Neutrophil (primary cell): ENCODE measurements around the gene SGCE.

ENCODE experiments used
- H3K27ac ChIP-seq: fragments of 200-600 bp; sonication (generic); 2 replicates; pipeline ENCODE4 v1.5.1; 2016; ENCODE audit warnings: mild to moderate bottlenecking, moderate library complexity
- H3K27me3 ChIP-seq: fragments of 200-600 bp; sonication (generic); 2 replicates; pipeline ENCODE4 v1.6.0; 2016; ENCODE audit warnings: mild to moderate bottlenecking
- H3K36me3 ChIP-seq: fragments of 200-600 bp; sonication (generic); 2 replicates; pipeline ENCODE4 v1.5.1; 2017
- H3K4me1 ChIP-seq, 2 experiments: fragments of 200-600 bp in 1 of 2; sonication (generic) in 1 of 2; 1 replicate in 1 of 2; 2 replicates in 1 of 2; pipeline versions ENCODE4 v1.5.1 to v1.6.1; 2013 to 2016; ENCODE audit warnings: low read depth in 1 of 2, low read length in 1 of 2, mild to moderate bottlenecking in 1 of 2, moderate library complexity in 1 of 2; ENCODE audit not compliant: control insufficient read depth in 1 of 2, insufficient read depth in 1 of 2
- H3K4me3 ChIP-seq, 2 experiments: fragments of 200-600 bp in 1 of 2; sonication (generic) in 1 of 2; 1 replicate in 1 of 2; 2 replicates in 1 of 2; pipeline ENCODE4 v1.5.1; 2013 to 2016; ENCODE audit warnings: low read depth in 1 of 2, low read length in 1 of 2, mild to moderate bottlenecking in 1 of 2, moderate library complexity in 1 of 2
- H3K9me3 ChIP-seq: fragments of 200-600 bp; sonication (generic); 2 replicates; pipeline ENCODE4 v1.5.1; 2016
- CTCF ChIP-seq: fragments of 200-600 bp; sonication (generic); IDR thresholded peaks from 2 replicates; pipeline ENCODE4 v1.5.1; 2016; ENCODE audit warnings: antibody characterized with exemption

The SGCE gene

GRCh38 chr7:94697035-94697974 lies 41.4 kb upstream of the SGCE start:
- Histone ChIP-seq H3K27ac (no peak overlapping the region), H3K9me3 (no peaks in the 10 kb centered on the region), H3K4me1 (no peaks in the 10 kb centered on the region), H3K36me3 (no peaks in the 10 kb centered on the region), H3K4me3 (no peak overlapping the region), H3K27me3 (no peaks in the 10 kb centered on the region)
- TF ChIP-seq CTCF = no peak

GRCh38 chr7:94687810-94688209 lies 31.9 kb upstream of the SGCE start:
- no peak overlapping the region for H3K4me3 ChIP-seq
- TF ChIP-seq CTCF = no peak
- no peak overlapping the region for H3K27ac ChIP-seq
- no peaks in the 10 kb centered on the region for H3K36me3 ChIP-seq
- no peaks in the 10 kb centered on the region for H3K9me3 ChIP-seq
- no peaks in the 10 kb centered on the region for H3K4me1 ChIP-seq
- no peaks in the 10 kb centered on the region for H3K27me3 ChIP-seq

GRCh38 chr7:94687076-94687475 lies 31.1 kb upstream of the SGCE start:
- Histone ChIP-seq H3K36me3 (no peaks in the 10 kb centered on the region), H3K27me3 (no peaks in the 10 kb centered on the region), H3K9me3 (no peaks in the 10 kb centered on the region), H3K27ac (no peak overlapping the region), H3K4me1 (no peaks in the 10 kb centered on the region), H3K4me3 (no peak overlapping the region)
- TF ChIP-seq CTCF = no peak

GRCh38 chr7:94683066-94683465 lies 27.1 kb upstream of the SGCE start:
- TF ChIP-seq CTCF = no peak
- no peaks in the 10 kb centered on the region for H3K4me1 ChIP-seq
- no peaks in the 10 kb centered on the region for H3K36me3 ChIP-seq
- H3K27ac ChIP-seq = no peak overlapping the region
- no peaks in the 10 kb centered on the region for H3K27me3 ChIP-seq
- no peaks in the 10 kb centered on the region for H3K9me3 ChIP-seq
- H3K4me3 ChIP-seq = no peak overlapping the region

GRCh38 chr7:94679358-94679757 lies 23.4 kb upstream of the SGCE start:
- Histone ChIP-seq H3K4me3 (no peak overlapping the region), H3K4me1 (no peaks in the 10 kb centered on the region), H3K36me3 (no peaks in the 10 kb centered on the region), H3K27ac (no peak overlapping the region), H3K9me3 (no peaks in the 10 kb centered on the region), H3K27me3 (no peaks in the 10 kb centered on the region)
- no peak for TF ChIP-seq CTCF
